Cerebellar nuclear complex (tissue), 1 donor: ENCODE measurements around the gene TTLL13.

Experiments used
- DNase-seq, 2 experiments: peaks; one replicate each; lab custom pipeline; 2025; lab: John Stamatoyannopoulos, UW

The TTLL13 gene

GRCh38 chr15:90249203-90249863, at the start of gene TTLL13:
TTLL13 (plus strand) TSS chr15:90249556; CDS start chr15:90250631, 1,075 bp downstream.
- peak; percentile 75 to 83 for DNase-seq

DNA sequence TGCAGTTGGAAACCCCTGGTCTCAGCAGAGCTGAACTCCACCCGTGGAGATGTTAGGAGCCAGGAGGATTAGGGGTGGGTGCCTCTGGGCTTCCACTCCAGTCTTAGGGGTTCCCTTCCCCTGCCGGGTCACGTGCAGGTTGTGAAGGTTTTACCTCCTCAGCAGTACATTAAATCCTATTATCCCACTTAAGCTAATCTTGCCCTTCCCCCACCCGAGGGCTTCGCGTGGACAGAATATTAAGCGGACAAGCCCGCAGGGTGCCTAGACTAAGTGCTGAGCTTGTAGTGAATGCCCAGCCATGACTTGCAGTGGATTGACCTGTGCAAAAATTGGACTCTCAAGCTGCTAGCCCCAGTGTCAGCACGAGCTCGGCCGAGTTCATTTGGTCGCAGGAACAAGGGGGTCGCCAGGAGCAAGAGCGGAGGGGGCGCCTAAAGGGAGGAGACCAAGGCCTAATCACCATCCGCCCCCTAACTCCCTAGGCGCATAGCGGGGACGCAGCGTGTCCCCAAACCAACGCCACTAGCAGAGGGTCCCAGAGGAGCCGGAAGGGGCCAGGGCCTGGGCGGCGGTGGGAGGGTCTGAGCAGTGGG, 48.7 kb upstream of the TTLL13 start:
- no peak for DNase-seq

GRCh38 chr15:90201130-90201943, 48.0 kb upstream of the TTLL13 start, which contains the start of gene SEMA4B:
SEMA4B (plus strand) TSS chr15:90201330; CDS start chr15:90201579, 249 bp downstream.
- no peak for DNase-seq

DNA sequence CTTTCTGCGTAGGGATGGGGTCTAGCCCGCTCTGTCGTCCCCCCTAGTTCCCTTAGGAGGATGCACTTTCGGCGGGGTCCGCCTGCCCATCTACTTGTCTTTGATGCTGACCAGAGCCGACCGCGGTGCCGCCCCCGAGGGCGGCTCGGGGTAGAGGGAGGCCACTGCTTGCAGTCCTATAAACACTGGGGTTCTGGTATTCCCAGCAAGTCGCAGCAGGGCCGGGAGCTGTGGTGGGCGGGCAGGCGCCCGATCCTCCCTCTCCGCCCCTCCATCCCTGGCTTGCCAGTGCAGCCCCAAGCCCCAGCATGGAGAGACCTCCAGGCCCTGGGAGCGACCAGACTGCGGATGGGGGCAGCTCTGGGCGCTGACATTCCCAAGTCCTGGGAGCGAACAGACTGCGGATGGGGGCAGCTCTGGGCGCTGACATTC, 47.4 kb upstream of the TTLL13 start:
- DNase-seq: no peak

DNA sequence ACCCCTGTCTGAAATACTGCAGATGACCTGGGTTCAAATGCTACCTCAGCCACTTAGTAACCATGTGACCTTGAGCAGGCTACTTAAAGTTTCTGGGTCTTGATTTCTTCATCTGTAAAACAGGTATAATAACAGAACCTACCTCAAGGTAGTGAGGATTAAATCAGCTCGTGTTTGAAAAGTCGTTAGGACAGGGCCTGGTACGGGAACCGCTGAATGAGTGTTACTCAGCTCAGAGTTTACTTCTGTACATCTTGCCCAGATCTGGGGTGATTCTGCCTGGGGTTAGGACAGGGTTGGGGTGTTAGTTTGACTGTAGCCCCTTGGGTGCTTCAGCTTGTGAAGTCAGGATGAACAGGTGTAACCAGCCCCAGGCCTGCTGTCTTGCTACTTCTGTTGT, 46.4 kb upstream of the TTLL13 start:
- DNase-seq: no peak

- DNase-seq: no peak
Observed at GRCh38 chr15:90203473-90203872, 45.9 kb upstream of the TTLL13 start.

GRCh38 chr15:90203922-90204321, 45.4 kb upstream of the TTLL13 start:
- no peak for DNase-seq

- no peak for DNase-seq
Observed at GRCh38 chr15:90205050-90205848, 44.1 kb upstream of the TTLL13 start.

DNA sequence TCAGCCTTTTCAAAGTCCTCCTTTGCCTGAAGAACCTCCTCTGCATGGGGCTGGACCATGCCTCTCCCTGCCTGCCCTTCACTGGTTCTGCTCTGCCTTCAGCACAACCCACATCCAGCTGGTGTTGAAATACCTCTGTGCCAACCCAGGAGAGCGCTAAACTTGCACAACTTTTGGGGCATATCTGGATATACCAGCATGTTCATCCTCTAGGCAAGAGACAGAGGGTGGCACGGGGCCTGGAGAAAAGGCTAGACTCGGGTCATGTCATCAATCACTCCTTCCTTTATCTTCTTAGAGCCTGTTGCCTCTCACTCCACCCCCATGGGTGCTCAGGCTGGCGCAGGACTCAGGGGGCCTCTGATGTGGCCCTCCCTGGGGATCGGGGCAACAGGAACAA, 43.5 kb upstream of the TTLL13 start:
- no peak for DNase-seq

DNA sequence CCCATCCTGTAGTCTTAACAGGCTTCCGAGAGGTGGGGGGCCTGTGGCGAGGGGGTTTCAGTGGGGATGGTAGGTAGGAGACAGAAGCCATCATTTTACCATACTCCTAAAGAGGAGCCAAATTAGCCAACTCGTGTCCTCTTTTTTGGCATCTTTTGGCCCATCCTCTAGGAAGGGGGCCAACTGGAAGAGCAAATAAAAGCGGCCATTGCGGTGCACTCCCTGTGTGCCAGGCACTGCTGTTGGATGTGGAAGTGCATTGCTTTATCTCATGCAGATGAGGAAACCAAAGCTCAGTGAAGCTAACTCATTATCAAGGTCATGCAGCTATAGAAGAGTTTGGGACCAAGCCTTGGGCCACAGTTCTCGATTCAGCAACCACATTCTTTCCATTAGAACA, 42.1 kb upstream of the TTLL13 start:
- no peak for DNase-seq

DNA sequence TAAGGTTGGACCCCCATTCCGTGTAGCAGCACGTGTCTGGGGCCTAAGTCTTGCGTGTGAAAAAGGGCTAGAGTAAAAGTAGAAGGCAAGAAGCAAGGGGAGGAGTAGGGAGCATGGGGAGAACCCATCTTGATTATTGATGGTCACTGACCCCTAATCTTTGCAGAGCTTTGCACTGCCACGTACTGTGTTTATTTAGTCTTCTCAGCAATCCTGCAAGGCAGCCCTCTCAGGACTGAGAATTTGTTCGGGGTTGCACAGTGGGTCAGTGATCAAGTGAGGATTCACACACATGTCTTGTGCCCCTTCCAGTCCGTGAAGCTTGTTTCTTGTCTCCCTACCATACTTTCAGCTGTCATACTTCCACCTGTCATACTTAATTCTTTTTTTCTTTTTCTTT, 41.0 kb upstream of the TTLL13 start:
- DNase-seq: no peak

GRCh38 chr15:90209591-90209990, 39.8 kb upstream of the TTLL13 start:
- no peak for DNase-seq

GRCh38 chr15:90210593-90210992, 38.8 kb upstream of the TTLL13 start:
- DNase-seq: no peak

DNA sequence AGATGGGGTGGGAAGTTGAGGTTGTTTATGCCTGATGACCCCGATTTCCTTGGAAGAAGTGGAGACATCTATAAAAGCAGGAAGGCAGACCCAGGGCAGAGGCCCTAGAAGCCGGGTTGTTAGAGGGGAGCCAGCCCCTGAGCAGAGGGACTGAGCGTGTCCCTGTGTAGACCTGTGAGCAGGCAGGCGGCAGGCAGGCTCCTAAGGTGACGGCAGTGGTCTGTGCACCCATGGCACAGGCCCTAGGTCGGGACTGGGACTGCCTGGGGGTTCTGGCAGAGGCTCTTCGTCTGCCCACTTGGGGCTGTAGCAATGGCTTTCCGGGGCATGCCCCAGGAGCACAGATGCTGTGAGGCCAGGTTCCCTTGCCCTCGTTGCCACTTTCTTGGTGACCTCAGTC, 38.3 kb upstream of the TTLL13 start:
- no peak for DNase-seq

- DNase-seq: no peak
Observed at GRCh38 chr15:90211440-90212143, 37.8 kb upstream of the TTLL13 start.

DNA sequence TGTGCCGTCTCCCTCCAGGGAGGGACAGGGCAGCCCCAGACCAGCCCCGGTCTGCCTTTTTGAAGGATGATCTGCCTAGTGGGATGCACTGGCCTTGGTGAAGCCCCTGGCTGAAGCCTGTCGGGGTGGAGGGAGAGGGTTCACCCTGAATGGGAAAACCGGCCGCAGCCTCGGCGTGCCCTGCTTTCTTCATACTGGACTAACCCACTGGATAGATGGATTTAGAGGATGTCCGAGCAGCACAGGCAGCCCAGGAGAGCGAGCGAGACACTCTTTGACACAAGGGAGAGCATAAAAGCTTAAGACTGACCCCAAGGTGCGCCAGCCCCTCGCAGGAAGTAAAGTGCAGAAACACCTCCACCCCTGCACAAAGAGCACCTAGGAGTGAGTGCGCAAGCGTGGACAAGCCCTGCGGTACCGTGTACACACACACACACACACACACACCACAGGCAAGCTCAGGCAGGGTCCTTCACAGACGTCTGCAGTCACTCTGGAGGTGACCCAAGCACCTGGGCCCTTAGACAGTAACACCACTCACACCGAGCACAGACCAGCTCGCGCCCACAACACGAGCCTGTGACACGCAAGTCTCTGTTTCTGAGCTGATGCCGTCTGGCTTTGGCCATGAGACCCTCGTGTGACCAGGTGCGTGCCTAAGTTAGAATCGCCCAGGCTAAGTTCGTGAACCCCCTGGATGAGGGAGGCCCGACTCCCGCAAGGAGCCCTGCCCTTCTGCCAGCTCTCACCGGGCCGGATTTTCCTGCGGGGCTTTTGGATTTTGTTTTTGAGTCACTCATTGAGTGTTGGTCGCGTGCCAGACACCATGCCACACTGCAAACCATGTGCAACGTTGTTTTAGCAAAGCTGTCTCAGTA, 36.9 kb upstream of the TTLL13 start:
- no peak for DNase-seq

DNA sequence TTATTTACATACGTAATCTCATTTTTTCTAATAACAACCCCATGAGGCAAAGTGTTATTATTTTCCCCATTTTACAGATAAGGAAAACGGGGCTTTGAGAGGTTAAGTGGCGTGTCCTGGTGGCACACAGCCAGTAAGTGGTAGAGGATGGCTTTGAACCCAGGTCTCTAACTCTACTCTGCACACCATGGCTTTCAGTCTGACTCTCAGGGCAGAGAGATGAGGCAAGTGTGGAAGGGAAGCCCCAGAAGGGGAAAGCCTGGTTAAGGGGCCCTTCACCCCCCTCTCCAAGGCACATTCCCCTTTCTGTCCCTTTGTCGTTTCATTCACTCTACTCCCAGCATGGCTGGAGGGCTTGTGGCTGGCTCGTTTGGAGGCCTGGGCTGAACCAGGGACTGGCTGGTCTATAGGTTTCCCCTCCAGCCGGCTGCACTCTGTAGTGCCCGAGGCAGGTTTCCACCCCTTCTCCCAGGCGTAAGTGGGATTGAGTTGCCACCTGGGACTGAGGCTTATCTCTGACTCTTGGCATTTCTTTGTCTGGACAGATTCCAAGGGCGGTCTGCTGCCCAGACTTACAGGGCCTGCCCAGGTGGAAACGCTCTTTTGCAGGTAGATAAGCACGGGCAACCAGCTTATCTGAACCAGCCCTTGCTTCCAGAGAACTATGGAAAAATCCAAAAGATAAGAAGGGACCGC, 36.1 kb upstream of the TTLL13 start:
- no peak for DNase-seq

DNA sequence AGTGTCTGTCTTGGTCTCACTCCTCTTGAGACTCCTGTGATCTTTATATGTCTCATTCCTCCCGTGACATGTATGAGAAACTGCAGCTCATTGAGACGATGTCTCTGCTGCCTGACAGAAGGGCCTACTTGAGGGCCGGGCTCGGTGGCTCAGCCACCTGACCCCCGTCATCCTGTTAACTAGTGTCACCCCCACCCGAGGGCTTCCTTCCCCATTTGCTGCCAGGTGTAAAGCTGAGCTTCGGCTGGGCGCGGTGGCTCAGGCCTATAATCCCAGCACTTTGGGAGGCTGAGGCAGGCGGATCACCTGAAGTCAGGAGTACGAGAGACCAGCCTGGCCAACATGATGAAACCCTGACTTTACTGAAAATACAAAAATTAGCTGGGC, 35.5 kb upstream of the TTLL13 start:
- DNase-seq: no peak

DNA sequence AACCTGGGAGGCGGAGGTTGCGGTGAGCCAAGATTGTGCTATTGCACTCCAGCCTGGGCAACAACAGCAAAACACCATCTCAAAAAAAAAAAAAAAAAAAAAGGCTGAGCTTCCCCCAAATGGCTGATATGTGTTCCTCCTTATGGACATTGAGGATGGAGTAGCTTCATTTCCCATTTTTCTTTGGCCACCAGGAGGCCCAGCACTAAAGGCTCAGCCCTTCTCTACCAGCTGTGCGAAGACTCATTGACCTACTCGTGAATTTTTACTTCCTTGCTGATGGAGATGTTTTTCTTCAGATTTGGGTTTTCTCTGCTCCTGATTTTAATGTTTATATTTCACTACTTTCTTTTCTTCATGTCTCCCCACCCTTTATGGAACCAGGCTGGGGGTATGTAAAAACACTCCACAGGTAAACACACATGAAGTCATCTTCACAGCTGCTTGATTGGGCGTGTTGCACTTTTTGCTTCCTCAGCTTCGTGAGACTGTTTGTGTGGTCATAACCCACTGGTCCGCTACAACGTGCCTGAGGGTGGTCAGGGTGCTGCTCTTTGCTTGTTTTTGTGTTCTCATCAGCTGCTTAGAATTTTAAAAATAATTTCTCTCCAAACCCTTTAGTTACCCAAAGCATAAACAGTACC, 34.7 kb upstream of the TTLL13 start:
- no peak for DNase-seq
